ENCODE data around the gene LDLRAD4.
"Not testable (repeated sequence)": the region's sequence is repeated elsewhere in the genome, so short reads cannot be mapped to it uniquely, and the experiment has no call there.

The LDLRAD4 gene

DNA sequence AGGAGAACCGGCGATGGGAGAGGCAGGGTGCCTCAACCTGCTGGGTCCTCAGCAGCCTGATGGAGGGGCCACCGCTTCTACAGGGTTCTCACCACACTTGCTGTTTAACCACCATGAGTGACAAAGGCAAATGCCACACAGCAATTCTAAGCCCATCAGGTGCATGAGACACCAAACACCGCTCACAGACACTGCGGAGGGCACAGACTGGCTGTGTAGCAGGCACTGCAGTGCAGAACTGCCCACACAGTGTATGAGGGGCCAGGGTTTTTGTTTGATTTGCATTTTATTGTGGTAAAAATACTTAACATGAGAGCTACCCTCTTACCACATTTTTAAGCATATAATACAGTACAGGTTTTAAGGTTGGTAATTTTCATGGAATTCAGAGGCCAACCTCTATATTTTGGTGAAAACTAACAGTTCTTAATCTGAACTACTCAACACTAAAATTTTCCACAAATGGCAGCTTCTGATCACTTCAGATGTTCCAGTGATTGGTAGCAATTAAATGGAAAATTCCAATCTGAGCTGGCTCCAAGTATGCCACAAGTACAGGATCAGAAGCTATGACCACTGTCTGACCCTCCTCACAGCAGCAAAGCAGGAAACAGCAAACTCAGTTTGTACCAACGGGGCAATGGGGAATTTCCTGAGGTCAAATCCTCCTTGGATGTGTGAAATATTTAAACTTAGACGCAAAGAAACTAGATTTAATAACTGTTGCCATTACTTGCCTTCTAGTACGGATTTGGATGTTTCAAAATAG, 440.1 kb downstream of the LDLRAD4 start:
- no peak for DNase-seq

DNA sequence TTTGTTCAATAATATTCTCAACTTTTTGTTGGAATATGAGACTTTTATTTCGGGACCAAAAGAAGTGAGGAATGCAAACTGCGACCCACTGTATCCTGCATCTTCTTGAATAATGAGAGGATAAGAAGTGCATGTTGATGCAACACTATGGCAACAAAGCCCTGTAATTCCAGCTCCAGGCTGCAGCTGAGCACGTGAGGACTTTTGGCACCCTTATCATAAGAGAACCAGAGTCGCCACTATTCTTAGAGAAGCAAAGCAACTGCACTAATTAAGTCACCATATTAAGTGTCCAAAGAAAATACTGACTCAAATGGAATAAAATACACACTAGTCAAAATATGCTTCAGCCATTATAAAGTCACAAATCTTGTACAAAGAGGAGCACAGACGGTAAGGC, 441.9 kb downstream of the LDLRAD4 start:
- no peak for DNase-seq

DNA sequence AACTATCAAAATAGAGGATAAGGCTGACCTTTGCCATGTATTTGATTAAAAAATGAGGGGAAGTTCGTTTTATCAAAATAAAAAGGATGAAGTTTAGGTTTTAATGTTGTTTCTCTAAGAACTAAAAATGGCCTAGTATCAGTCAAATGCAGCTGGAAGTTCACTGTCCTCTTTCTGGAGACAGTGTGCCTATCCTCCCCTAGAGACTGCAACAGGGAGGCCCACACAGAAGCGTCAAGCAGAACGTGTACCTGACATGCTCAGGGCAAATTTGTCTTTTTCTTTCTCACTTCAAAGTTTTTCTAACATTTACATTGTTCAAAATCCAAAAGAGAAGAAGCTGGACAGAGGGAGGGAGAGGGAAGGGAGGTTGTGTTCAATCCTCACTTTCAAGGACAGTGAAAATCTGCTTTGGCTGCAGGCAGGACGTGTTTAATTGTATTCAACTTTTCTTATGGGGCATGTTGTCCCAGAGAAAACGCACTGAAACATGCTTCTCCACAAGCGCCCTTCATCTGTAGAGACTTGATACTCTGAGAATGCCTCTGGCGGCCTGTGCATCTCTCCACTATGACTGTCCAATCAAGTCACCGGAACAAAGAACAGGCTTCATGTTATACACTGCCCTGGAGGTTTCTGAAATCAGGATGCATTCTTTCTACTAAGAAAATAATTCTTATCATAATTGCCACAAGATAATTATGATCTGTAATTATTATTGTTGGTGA, 442.7 kb downstream of the LDLRAD4 start:
- no peak for DNase-seq

DNA sequence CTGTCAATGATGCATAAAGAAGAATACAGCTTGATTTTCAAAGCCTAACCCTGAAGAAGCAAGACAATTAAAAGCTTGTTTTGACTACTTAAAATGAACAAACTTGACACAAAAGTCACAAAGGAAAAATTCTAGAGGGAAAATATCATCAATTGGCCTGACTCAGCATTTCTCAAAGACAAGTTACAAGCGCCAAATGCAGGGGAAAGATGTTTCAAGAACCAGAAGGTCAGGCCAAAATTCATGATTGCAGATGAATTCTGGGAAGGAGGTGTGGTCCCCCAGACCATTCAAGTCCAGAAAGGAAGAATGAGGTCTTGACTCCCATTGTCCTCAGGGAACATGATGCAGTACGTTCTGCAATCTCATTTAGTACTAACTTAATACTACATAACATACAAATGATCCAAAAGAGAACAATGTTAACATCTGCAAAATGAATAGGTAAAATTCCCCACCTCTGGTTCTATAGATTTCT, 443.3 kb downstream of the LDLRAD4 start:
- DNase-seq: no peak

DNA sequence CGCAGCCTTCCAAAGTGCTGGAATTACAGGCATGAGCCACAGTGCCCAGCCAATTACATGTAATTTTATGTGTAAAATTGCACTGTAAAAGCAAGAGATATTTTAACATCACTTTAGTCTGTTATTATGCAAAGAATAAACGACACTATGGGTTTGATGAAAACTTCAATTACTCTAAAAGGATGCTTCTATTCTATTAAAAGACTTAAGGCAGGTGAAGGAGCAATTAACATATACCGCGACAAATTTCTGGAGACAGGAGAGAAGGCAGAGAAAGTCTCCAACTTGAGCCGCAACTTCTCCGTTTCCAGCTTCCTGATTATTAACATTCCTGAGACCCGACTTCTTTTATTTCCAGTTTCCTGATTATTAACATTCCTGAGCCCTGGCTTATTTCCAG, 454.1 kb downstream of the LDLRAD4 start:
- no peak for DNase-seq

DNA sequence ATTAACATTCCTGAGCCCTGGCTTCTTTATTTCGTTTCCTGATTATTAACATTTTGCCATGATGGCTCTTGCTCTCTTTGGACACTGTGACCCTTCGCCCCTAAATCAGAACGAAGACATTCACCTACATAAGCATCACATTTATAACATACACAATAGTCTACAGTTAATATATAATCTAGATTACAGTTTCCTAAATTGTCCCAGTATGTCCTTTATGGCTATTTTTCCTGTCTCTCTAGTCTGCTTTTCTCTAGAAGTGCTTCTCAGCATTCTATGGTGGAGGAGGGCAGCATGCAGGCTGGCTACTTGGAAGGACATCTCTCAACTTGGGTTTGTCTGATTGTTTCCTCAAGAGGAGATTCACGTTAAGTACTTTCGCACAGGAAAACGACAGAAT, 457.9 kb downstream of the LDLRAD4 start:
- DNase-seq: no peak

DNA sequence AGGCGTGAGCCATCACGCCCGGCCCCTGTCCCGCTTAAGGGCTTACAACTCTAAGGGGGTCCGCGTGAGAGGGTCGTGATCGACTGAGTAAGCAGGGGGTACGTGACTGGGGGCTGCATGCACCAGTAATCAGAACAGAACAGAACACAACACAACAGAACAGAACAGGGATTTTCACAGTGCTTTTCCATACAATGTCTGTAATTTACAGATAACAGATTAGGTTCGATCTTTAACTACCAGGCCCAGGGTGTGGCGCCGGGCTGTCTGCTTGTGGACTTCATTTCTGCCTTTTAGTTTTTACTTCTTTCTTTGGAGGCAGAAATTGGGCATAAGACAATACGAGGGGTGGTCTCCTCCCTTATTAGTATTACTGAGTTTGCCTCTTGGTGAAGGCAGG, 458.8 kb downstream of the LDLRAD4 start:
- DNase-seq: not testable (repeated sequence)

DNA sequence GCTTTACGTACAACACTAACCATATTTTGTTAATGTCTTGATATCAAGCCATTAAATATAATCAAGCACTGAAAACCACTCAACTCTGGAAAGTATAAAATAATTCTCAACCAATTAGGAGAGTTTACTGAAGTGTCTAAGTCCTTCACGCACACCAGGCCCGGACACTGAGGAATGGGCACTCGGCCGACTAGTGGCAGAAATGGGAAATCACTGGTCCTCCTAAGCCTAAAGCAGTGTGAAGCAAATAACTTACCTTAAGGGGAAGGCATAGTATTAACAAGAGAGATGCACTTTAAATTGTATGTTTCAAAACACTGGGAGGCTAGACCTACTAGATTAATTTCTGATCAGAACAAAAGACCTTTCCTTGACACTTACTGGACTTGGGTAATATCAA, 462.1 kb downstream of the LDLRAD4 start:
- DNase-seq: no peak

DNA sequence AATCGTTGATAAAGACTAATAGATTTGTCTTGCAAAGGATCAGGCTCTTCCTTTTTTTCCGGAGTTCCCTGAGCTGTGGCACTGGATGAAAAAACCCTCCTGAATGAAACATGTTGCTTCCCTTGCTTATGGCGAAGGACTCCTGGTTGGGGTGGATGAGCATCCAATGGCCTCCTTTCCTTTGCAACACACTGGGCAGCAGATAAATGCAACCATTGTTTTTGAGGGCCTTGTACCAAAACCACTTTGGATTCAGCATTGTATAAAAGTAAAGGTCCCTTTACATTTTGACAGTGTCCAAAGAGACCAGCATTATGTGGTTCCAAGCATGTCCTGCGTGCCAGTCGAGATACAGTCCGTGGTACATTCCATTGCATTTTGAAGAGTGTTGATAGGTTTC, 463.1 kb downstream of the LDLRAD4 start:
- DNase-seq: no peak

DNA sequence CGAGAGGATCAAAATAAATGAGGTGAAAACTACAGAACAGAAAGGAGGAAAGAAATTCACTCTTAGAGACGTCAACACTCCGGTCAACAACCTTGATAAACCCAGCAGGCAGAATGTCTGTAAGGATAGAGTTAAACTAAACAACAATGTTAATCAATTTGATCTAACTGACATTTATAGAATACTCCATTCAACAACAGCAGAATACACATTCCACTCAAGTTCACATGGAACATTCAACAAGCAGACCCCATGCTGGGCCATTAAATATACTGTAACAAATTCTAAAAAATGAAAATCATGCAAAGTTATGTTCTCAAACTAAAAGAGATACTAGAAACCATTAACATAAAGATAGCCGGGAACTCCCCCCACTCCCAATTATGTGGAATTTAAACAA, 466.0 kb downstream of the LDLRAD4 start:
- no peak for DNase-seq

DNA sequence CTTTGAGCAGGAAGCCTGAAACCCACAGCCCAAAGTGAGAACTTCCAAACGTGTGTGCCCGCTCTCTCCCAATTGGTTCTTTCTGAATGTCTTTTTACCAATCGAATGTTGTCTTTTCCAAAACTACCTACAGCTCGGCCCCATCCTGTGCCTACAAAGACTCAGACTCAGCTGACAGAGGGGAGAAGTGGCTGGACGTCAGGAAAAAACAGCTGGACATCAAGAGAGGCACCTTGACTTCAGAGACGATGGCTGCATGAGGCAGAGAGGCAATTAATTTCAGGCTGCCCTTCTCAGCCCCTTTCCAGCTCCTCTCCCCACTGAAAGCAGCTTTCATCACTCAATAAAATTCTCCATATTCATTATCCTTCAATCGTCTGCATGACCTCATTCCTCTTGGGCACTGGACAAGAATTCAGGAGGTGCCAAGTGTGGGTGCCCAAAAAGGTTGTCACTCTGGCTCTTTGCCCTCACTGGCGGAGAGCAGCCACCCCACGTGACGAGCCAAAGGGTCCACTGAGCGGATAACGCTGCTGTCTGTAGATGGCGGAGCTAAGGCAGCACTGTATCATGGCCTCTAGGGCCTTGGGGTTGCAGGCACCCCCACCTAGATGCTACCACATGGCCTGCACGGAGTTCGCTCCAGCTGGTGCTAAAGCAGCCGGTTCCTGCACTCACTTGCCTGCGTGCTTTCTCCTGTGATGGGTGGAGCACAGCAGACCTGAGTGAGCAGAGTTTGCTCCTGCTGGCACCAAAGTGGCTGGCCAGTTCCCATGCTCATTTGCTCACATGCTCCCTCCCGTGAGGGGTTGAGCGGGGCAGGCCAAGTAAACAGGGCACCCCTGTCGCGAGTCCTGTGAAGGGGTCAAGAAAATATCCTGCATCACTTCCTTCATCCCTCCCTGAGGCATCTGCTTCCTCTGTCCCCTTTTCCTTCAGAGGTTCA, 469.9 kb downstream of the LDLRAD4 start:
- no peak for DNase-seq

DNA sequence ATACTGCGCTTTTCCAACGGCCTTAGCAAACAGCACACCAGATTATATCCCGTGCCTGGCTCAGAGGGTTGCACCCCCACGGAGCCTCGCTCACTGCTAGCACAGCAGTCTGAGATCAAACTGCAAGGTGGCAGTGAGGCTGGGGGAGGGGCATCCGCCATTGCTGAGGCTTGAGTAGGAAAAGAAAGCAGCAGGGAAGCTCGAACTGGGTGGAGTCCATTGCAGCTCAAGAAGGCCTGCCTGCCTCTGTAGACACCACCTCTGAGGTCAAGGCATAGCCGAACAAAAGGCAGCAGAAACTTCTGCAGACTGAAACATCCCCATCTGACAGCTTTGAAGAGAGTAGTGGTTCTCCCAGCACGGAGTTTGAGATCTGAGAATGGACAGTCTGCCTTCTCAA, 471.5 kb downstream of the LDLRAD4 start:
- DNase-seq: not testable (repeated sequence)

DNA sequence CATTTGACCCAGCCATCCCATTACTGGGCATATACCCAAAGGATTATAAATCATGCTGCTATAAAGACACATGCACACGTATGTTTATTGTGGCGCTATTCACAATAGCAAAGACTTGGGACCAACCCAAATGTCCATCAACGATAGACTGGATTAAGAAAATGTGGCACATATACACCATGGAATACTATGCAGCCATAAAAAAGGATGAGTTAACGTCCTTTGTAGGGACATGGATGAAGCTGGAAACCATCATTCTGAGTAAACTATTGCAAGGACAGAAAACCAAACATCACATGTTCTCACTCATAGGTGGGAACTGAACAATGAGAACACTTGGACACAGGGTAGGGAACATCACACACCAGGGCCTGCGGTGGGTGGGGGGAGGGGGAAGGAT, 476.8 kb downstream of the LDLRAD4 start:
- not testable (repeated sequence) for DNase-seq

DNA sequence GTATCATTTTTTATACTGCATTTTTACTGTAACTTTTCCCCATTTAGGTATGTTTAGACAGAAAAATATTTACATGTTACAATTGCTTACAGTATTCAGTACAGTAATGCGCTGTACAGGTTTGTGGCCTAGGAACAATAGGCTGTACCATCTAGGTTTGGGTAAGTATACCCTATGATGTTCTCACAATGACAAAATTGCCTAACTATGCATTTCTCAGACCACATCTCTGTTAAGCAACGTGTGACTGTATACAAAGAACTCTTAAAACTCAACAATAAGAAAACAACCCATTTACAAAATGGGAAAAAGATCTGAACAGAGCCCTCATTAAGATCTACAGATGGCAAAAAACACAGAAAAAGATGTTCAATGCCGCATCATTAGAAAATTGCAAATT, 478.4 kb downstream of the LDLRAD4 start:
- no peak for DNase-seq

DNA sequence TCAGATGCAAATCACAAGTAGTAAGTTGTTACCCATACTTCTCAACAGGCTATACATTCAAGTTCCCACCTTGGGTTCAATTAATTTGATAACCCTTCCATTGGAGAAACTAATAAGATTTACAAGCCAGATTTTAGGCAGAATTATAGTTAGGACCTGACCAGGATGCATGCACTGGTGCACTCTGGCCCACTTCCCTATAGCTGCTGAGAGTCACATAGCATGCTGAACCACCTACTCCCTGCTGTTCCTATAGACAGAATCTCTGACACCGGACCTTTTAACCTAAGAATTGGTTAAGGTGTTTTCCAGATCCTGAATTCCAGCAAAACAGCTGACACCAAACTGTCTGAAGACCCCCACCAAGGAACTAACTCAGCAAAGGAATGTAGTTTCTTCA, 481.6 kb downstream of the LDLRAD4 start:
- no peak for DNase-seq

All from stimulated activated CD4-positive, alpha-beta T cell treated with anti-CD3 and anti-CD28 coated beads, Interleukin-2, amount 100 ng/mL, for 48 hours (primary cell).